Fibroblast of lung (primary cell): ENCODE data around the gene CCDC141. TPM values are rescaled to one million over a fixed set of nuclear protein-coding genes. Genes with fewer than 3 reads are reported as not detected.
A peak's percentile ranks its signal among the peaks of the same experiment; 100 is the strongest.

Source experiments
- DNase-seq, 2 donors: peaks; one replicate each; pipeline versions ENCODE4 v3.0.0 to v3.0.0-alpha.2; 2010; ENCODE audit warnings: low read depth in 2 of 2
- H2AFZ ChIP-seq: 2 replicates; pipeline ENCODE4 v1.5.1; 2012; ENCODE audit warnings: low read length, control low read depth, inconsistent platforms
- H3K27ac ChIP-seq: 2 replicates; pipeline ENCODE4 v1.5.1; 2011; ENCODE audit warnings: low read length, control low read depth; ENCODE audit not compliant: insufficient read depth
- H3K27me3 ChIP-seq: 2 replicates; pipeline ENCODE4 v1.5.1; 2011; ENCODE audit warnings: mild to moderate bottlenecking, low read length; ENCODE audit not compliant: control insufficient read depth, insufficient read depth
- H3K36me3 ChIP-seq: 2 replicates; pipeline ENCODE4 v1.5.1; 2011; ENCODE audit warnings: low read length; ENCODE audit not compliant: control insufficient read depth, insufficient read depth
- H3K4me1 ChIP-seq: 2 replicates; pipeline ENCODE4 v1.5.1; 2011; ENCODE audit warnings: low read length; ENCODE audit not compliant: control insufficient read depth, insufficient read depth; ENCODE audit errors: extremely low read depth
- H3K4me2 ChIP-seq: 2 replicates; pipeline ENCODE4 v1.5.1; 2011; ENCODE audit warnings: low read length, control low read depth; ENCODE audit not compliant: insufficient read depth; ENCODE audit errors: extremely low read depth
- H3K4me3 ChIP-seq, 4 experiments: fragments of 200-600 bp in 1 of 4; sonication (generic) in 1 of 4; replicated peaks in 1 of 4; 2 replicates each; pipeline ENCODE4 v1.5.1; 2011 to 2016; ENCODE audit warnings: low read length in 4 of 4, low read depth in 3 of 4, mild to moderate bottlenecking in 3 of 4, control low read depth in 2 of 4, inconsistent platforms in 1 of 4, mixed read lengths in 1 of 4; ENCODE audit not compliant: insufficient read depth in 1 of 4; ENCODE audit errors: control extremely low read depth in 1 of 4
- H3K79me2 ChIP-seq: 2 replicates; pipeline ENCODE4 v1.5.1; 2012; ENCODE audit warnings: mild to moderate bottlenecking, low read length, inconsistent platforms; ENCODE audit not compliant: control insufficient read depth, insufficient read depth
- H3K9ac ChIP-seq: 2 replicates; pipeline ENCODE4 v1.5.1; 2011; ENCODE audit warnings: mild to moderate bottlenecking, low read length, control low read depth; ENCODE audit not compliant: insufficient read depth
- H3K9me3 ChIP-seq: 2 replicates; pipeline ENCODE4 v1.5.1; 2012; ENCODE audit warnings: low read depth, low read length; ENCODE audit not compliant: control insufficient read depth, insufficient read depth
- H4K20me1 ChIP-seq: 2 replicates; pipeline ENCODE4 v1.5.1; 2011; ENCODE audit warnings: low read length; ENCODE audit not compliant: control insufficient read depth, insufficient read depth; ENCODE audit errors: extremely low read depth
- CTCF ChIP-seq, 2 donors: IDR thresholded peaks in 1 of 2; conservative IDR thresholded peaks in 1 of 2; 1 replicate in 1 of 2; 2 replicates in 1 of 2; pipeline ENCODE4 v1.5.1; 2011 to 2012; ENCODE audit warnings: low read length in 2 of 2, control low read depth in 1 of 2, inconsistent platforms in 1 of 2, low read depth in 1 of 2, mild to moderate bottlenecking in 1 of 2
- EZH2 ChIP-seq: IDR thresholded peaks from 2 replicates; pipeline ENCODE4 v1.5.1; 2012; ENCODE audit warnings: low read length, control low read depth, mild to moderate bottlenecking; ENCODE audit errors: missing control alignments
- polyA plus RNA-seq, 2 donors: library from polyadenylated mRNA; depleted of rRNA in 1 of 2; stranded (reverse) in 1 of 2; unstranded in 1 of 2; fragments of >200 nt; gene quantifications; 2 replicates each; pipeline ENCODE4 v1.2.1, GENCODE V29; 2011 to 2012; ENCODE audit warnings: missing spikeins in 1 of 2
- total RNA-seq: library from RNA; depleted of rRNA; stranded (reverse); fragments of >200 nt; gene quantifications from 2 replicates; pipeline ENCODE4 v1.2.1, GENCODE V29; 2014

Gene CCDC141
- total and polyA plus RNA-seq, 2 donors (not counting 1 experiment from before 2014, with no cell fraction given): 0.03 to 0.17 TPM

GRCh38 chr2:178796079-178796677 lies 253.8 kb downstream of the CCDC141 start:
- TF ChIP-seq CTCF (conservative IDR thresholded peaks at IDR 0.05 in 1 of 2, IDR thresholded peaks at IDR 0.05 in 1 of 2; ENCODE audit: low read depth in 1 of 2, low read length in 2 of 2) (peak in 1 of 2 donors; percentile 44), EZH2 (no peak)
- H3K9ac ChIP-seq: no peak overlapping the region
- no peaks in the 10 kb centered on the region for H3K4me1 ChIP-seq
- no peaks in the 10 kb centered on the region for H3K36me3 ChIP-seq
- H3K79me2 ChIP-seq: no peaks in the 10 kb centered on the region
- H3K27me3 ChIP-seq: no peaks in the 10 kb centered on the region
- no peak overlapping the region for H2AFZ ChIP-seq
- H3K4me2 ChIP-seq: no peak overlapping the region
- peak; percentile 41 to 81 for DNase-seq
- H3K27ac ChIP-seq: no peak overlapping the region
- no peaks in the 10 kb centered on the region for H4K20me1 ChIP-seq
- no peak overlapping the region for H3K4me3 ChIP-seq
- H3K9me3 ChIP-seq: no peaks in the 10 kb centered on the region

- Histone ChIP-seq H4K20me1 (no peaks in the 10 kb centered on the region), H3K4me2 (no peak overlapping the region), H2AFZ (no peak overlapping the region), H3K9me3 (no peaks in the 10 kb centered on the region), H3K4me1 (no peaks in the 10 kb centered on the region), H3K36me3 (no peaks in the 10 kb centered on the region), H3K27me3 (no peaks in the 10 kb centered on the region), H3K79me2 (no peaks in the 10 kb centered on the region), H3K4me3 (no peak overlapping the region), H3K9ac (no peak overlapping the region), H3K27ac (no peak overlapping the region)
- TF ChIP-seq EZH2: no peak
- no peak for TF ChIP-seq CTCF (conservative IDR thresholded peaks at IDR 0.05 in 1 of 2, IDR thresholded peaks at IDR 0.05 in 1 of 2; ENCODE audit: low read depth in 1 of 2, low read length in 2 of 2)
- no peak for DNase-seq
Observed at GRCh38 chr2:178787934-178788333, 262.0 kb downstream of the CCDC141 start.

- Histone ChIP-seq H3K4me3 (no peak overlapping the region), H3K9me3 (no peaks in the 10 kb centered on the region), H3K9ac (no peak overlapping the region), H3K27me3 (no peaks in the 10 kb centered on the region), H3K36me3 (no peaks in the 10 kb centered on the region), H3K79me2 (no peaks in the 10 kb centered on the region), H3K4me2 (no peak overlapping the region), H3K4me1 (no peaks in the 10 kb centered on the region), H3K27ac (no peak overlapping the region), H2AFZ (no peak overlapping the region), H4K20me1 (no peaks in the 10 kb centered on the region)
- TF ChIP-seq CTCF (conservative IDR thresholded peaks at IDR 0.05 in 1 of 2, IDR thresholded peaks at IDR 0.05 in 1 of 2; ENCODE audit: low read depth in 1 of 2, low read length in 2 of 2) (no peak), EZH2 (no peak)
- no peak for DNase-seq
Observed at GRCh38 chr2:178787155-178787554, 262.8 kb downstream of the CCDC141 start.
